ENCODE measurements around the gene DNER. TPM values are rescaled to one million over a fixed set of nuclear protein-coding genes. Genes with fewer than 3 reads are reported as not detected.

Gene DNER
- polyA plus RNA-seq, 1 donor (not counting 4 experiments of a cell fraction or from before 2014, with no cell fraction given) = 8.5 TPM

DNA sequence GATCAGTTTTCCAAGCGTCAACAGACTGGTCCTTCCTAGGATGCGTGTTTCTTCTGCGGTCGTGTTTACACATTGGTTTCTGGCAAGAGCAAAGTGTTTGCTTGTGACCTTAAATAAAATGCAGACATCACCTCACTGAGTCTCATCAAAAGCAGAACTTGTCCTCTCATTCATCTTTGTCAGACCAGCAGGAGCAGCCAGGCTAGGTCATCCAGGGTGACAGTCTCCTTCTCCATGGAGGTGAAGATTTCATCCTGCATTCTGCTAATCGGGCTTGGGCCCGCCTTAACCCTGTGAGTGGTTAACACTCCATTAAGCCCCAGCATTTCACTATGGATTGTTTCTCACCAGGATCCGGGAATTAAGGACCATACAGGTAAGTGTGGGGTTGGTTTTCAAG is 379.0 kb downstream of the DNER start:
- Histone ChIP-seq H2AFZ (ENCODE audit: control insufficient read depth, low read length) (no peak overlapping the region), H3K9ac (ENCODE audit: control insufficient read depth, extremely low read depth, insufficient read depth, low read length) (no peak overlapping the region), H3K9me1 (ENCODE audit: control insufficient read depth, extremely low read depth, insufficient read depth, low read length) (no peaks in the 10 kb centered on the region), H4K20me1 (ENCODE audit: control insufficient read depth, extremely low read depth, insufficient read depth, low read length) (no peaks in the 10 kb centered on the region), H3K79me2 (ENCODE audit: control insufficient read depth, insufficient read depth, low read length) (no peaks in the 10 kb centered on the region), H3K4me3 (ENCODE audit: control insufficient read depth in 2 of 3, extremely low read depth in 1 of 3, insufficient read depth in 2 of 3, low read depth in 1 of 3, low read length in 3 of 3) (no peak overlapping the region), H3K4me1 (ENCODE audit: control insufficient read depth, extremely low read depth, insufficient read depth, low read length) (peaks cover 6% of the 10 kb centered on the region), H3K9me3 (ENCODE audit: control insufficient read depth, low read depth, low read length) (no peaks in the 10 kb centered on the region), H3K27ac (ENCODE audit: control insufficient read depth, insufficient read depth, low read length) (no peak overlapping the region), H3K4me2 (ENCODE audit: control insufficient read depth, extremely low read depth, insufficient read depth, low read depth, low read length) (no peak overlapping the region), H3K27me3 (ENCODE audit: control insufficient read depth, extremely low read depth, insufficient read depth, low read length) (no peaks in the 10 kb centered on the region), H3K36me3 (ENCODE audit: control insufficient read depth in 2 of 2, extremely low read depth in 1 of 2, insufficient read depth in 2 of 2, low read length in 2 of 2) (no peaks in the 10 kb centered on the region)
- TF ChIP-seq, protein P1, sequence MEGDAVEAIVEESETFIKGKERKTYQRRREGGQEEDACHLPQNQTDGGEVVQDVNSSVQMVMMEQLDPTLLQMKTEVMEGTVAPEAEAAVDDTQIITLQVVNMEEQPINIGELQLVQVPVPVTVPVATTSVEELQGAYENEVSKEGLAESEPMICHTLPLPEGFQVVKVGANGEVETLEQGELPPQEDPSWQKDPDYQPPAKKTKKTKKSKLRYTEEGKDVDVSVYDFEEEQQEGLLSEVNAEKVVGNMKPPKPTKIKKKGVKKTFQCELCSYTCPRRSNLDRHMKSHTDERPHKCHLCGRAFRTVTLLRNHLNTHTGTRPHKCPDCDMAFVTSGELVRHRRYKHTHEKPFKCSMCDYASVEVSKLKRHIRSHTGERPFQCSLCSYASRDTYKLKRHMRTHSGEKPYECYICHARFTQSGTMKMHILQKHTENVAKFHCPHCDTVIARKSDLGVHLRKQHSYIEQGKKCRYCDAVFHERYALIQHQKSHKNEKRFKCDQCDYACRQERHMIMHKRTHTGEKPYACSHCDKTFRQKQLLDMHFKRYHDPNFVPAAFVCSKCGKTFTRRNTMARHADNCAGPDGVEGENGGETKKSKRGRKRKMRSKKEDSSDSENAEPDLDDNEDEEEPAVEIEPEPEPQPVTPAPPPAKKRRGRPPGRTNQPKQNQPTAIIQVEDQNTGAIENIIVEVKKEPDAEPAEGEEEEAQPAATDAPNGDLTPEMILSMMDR (optimal IDR thresholded peaks at IDR 0.05 in 1 of 3, IDR thresholded peaks at IDR 0.05 in 1 of 3, conservative IDR thresholded peaks at IDR 0.05 in 1 of 3; ENCODE audit: extremely low read depth in 1 of 3, insufficient read depth in 2 of 3, low read length in 3 of 3) = no peak
- TF ChIP-seq EZH2 (IDR thresholded peaks at IDR 0.05; ENCODE audit: low read length) = no peak
- FAIRE-seq (no peak), DNase-seq (ENCODE audit: low read depth, low spot score) (no peak)
- dilution Hi-C loops (cut with MboI; ENCODE audit: extremely low pct_ligation_motif_present, low sequenced_read_pairs) = no loop called here

GRCh38 chr2:229330952-229331351 is 383.4 kb downstream of the DNER start:
- no peak overlapping the region for H3K4me3 ChIP-seq (ENCODE audit: control insufficient read depth in 2 of 3, extremely low read depth in 1 of 3, insufficient read depth in 2 of 3, low read depth in 1 of 3, low read length in 3 of 3)
- H3K4me2 ChIP-seq (ENCODE audit: control insufficient read depth, extremely low read depth, insufficient read depth, low read depth, low read length) = no peak overlapping the region
- peaks cover 6% of the 10 kb centered on the region for H3K4me1 ChIP-seq (ENCODE audit: control insufficient read depth, extremely low read depth, insufficient read depth, low read length)
- H2AFZ ChIP-seq (ENCODE audit: control insufficient read depth, low read length) = no peak overlapping the region
- H3K9me3 ChIP-seq (ENCODE audit: control insufficient read depth, low read depth, low read length) = no peaks in the 10 kb centered on the region
- TF ChIP-seq EZH2 (IDR thresholded peaks at IDR 0.05; ENCODE audit: low read length) = no peak
- H3K27ac ChIP-seq (ENCODE audit: control insufficient read depth, insufficient read depth, low read length) = no peak overlapping the region
- no peaks in the 10 kb centered on the region for H3K9me1 ChIP-seq (ENCODE audit: control insufficient read depth, extremely low read depth, insufficient read depth, low read length)
- DNase-seq (ENCODE audit: low read depth, low spot score) (no peak), FAIRE-seq (no peak)
- no peaks in the 10 kb centered on the region for H3K27me3 ChIP-seq (ENCODE audit: control insufficient read depth, extremely low read depth, insufficient read depth, low read length)
- H3K9ac ChIP-seq (ENCODE audit: control insufficient read depth, extremely low read depth, insufficient read depth, low read length) = no peak overlapping the region
- H3K36me3 ChIP-seq (ENCODE audit: control insufficient read depth in 2 of 2, extremely low read depth in 1 of 2, insufficient read depth in 2 of 2, low read length in 2 of 2) = no peaks in the 10 kb centered on the region
- dilution Hi-C loops (cut with MboI; ENCODE audit: extremely low pct_ligation_motif_present, low sequenced_read_pairs) = no loop called here
- H4K20me1 ChIP-seq (ENCODE audit: control insufficient read depth, extremely low read depth, insufficient read depth, low read length) = no peaks in the 10 kb centered on the region
- no peaks in the 10 kb centered on the region for H3K79me2 ChIP-seq (ENCODE audit: control insufficient read depth, insufficient read depth, low read length)

DNA sequence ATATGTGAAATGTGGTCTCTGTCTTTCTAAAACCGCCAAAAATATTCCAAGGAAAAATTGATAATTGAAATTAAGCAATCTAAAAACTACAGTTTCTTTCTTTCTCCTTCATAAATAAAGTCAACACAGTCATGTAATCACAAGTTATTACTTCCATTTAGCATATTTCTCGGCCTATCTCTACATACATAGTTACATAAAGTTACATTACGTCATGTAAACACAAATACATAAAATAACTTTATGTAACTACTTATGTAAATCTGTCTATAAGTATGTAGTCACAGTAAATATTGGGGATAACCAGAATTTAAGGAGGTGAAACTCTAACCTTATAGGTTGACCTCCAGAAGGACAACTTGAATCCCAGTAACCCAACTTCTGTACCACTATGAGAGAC is 394.8 kb downstream of the DNER start:
- Histone ChIP-seq H3K36me3 (ENCODE audit: control insufficient read depth in 2 of 2, extremely low read depth in 1 of 2, insufficient read depth in 2 of 2, low read length in 2 of 2) (no peaks in the 10 kb centered on the region), H2AFZ (ENCODE audit: control insufficient read depth, low read length) (no peak overlapping the region), H3K4me2 (ENCODE audit: control insufficient read depth, extremely low read depth, insufficient read depth, low read depth, low read length) (no peak overlapping the region), H3K9me1 (ENCODE audit: control insufficient read depth, extremely low read depth, insufficient read depth, low read length) (no peaks in the 10 kb centered on the region), H3K9ac (ENCODE audit: control insufficient read depth, extremely low read depth, insufficient read depth, low read length) (no peak overlapping the region), H3K27me3 (ENCODE audit: control insufficient read depth, extremely low read depth, insufficient read depth, low read length) (no peaks in the 10 kb centered on the region), H3K9me3 (ENCODE audit: control insufficient read depth, low read depth, low read length) (no peaks in the 10 kb centered on the region), H4K20me1 (ENCODE audit: control insufficient read depth, extremely low read depth, insufficient read depth, low read length) (no peaks in the 10 kb centered on the region), H3K4me3 (ENCODE audit: control insufficient read depth in 2 of 3, extremely low read depth in 1 of 3, insufficient read depth in 2 of 3, low read depth in 1 of 3, low read length in 3 of 3) (no peak overlapping the region), H3K4me1 (ENCODE audit: control insufficient read depth, extremely low read depth, insufficient read depth, low read length) (no peaks in the 10 kb centered on the region), H3K79me2 (ENCODE audit: control insufficient read depth, insufficient read depth, low read length) (no peaks in the 10 kb centered on the region), H3K27ac (ENCODE audit: control insufficient read depth, insufficient read depth, low read length) (no peak overlapping the region)
- no peak for TF ChIP-seq EZH2 (IDR thresholded peaks at IDR 0.05; ENCODE audit: low read length)
- TF ChIP-seq, protein P1 (optimal IDR thresholded peaks at IDR 0.05 in 1 of 3, IDR thresholded peaks at IDR 0.05 in 1 of 3, conservative IDR thresholded peaks at IDR 0.05 in 1 of 3; ENCODE audit: extremely low read depth in 1 of 3, insufficient read depth in 2 of 3, low read length in 3 of 3) = no peak
- DNase-seq (ENCODE audit: low read depth, low spot score) (no peak), FAIRE-seq (no peak)
- dilution Hi-C loops (cut with MboI; ENCODE audit: extremely low pct_ligation_motif_present, low sequenced_read_pairs) = no loop called here

Measured in keratinocyte (primary cell).